Small intestine (tissue), 7 donors: ENCODE data around the gene LNX1. TPM values are rescaled to one million over a fixed set of nuclear protein-coding genes. Genes with fewer than 3 reads are reported as not detected.
"Not testable (repeated sequence)": the region's sequence is repeated elsewhere in the genome, so short reads cannot be mapped to it uniquely, and the experiment has no call there.

Experiments
- DNase-seq, 2 donors: peaks; one replicate each; pipeline versions ENCODE4 v3.0.0 to v3.0.0-alpha.2; 2013
- FAIRE-seq: peaks from 2 replicates; lab custom pipeline; 2012; peaks lifted over from hg19 to GRCh38; lab: Jason Lieb, UNC
- H3K27ac ChIP-seq, 3 donors: one replicate each; pipeline ENCODE4 v1.5.1; 2013; ENCODE audit warnings: low read length in 2 of 3, mild to moderate bottlenecking in 2 of 3, control low read depth in 1 of 3, inconsistent platforms in 1 of 3, low read depth in 1 of 3, moderate library complexity in 1 of 3
- H3K27me3 ChIP-seq, 3 donors: one replicate each; pipeline ENCODE4 v1.6.1; 2013; ENCODE audit warnings: low read length in 3 of 3, inconsistent platforms in 1 of 3; ENCODE audit not compliant: control insufficient read depth in 3 of 3, insufficient read depth in 3 of 3
- H3K36me3 ChIP-seq, 3 donors: one replicate each; pipeline ENCODE4 v1.6.1; 2013; ENCODE audit warnings: low read length in 3 of 3, inconsistent platforms in 1 of 3, low read depth in 1 of 3, mild to moderate bottlenecking in 1 of 3, moderate library complexity in 1 of 3; ENCODE audit not compliant: control insufficient read depth in 3 of 3, insufficient read depth in 2 of 3
- H3K4me1 ChIP-seq, 3 donors: one replicate each; pipeline ENCODE4 v1.6.1; 2013; ENCODE audit warnings: low read length in 2 of 3, inconsistent platforms in 1 of 3, low read depth in 1 of 3, mild to moderate bottlenecking in 1 of 3, moderate library complexity in 1 of 3; ENCODE audit not compliant: control insufficient read depth in 3 of 3, insufficient read depth in 2 of 3
- H3K4me3 ChIP-seq, 3 donors: one replicate each; pipeline ENCODE4 v1.5.1; 2013; ENCODE audit warnings: low read length in 3 of 3, control low read depth in 1 of 3, inconsistent platforms in 1 of 3, low read depth in 1 of 3, mild to moderate bottlenecking in 1 of 3, moderate library complexity in 1 of 3
- H3K9me3 ChIP-seq, 2 donors: one replicate each; pipeline ENCODE4 v1.6.1; 2013; ENCODE audit warnings: low read depth in 1 of 2, low read length in 1 of 2; ENCODE audit not compliant: control insufficient read depth in 2 of 2, insufficient read depth in 1 of 2
- WGBS, 3 donors: extraction: QIAGEN DNeasy Blood & Tissue Kit; methylation state at CpG; one replicate each; pipeline ENCODE4 v1.1.7; 2013; 5-methylcytosine and 5-hydroxymethylcytosine counted together
- polyA plus RNA-seq, 4 donors: library from polyadenylated mRNA; stranded (reverse) in 3 of 4; unstranded in 1 of 4; fragments of 200-250 nt in 3 of 4; fragments of 120-200 nt in 1 of 4; gene quantifications; one replicate each; pipeline versions ENCODE4 v1.2.1 to v1.2.3, GENCODE V29; 2013
- donor health status: healthy with polysubstance abuse.
- donor health status: control.
- donor health status: control.
- donor health status: Bipolar disorder and iron deficiency.
- donor health status: healthy.

LNX1 gene
- polyA plus RNA-seq, 4 donors: 6.4 to 13.7 (median 9.1) TPM

DNA sequence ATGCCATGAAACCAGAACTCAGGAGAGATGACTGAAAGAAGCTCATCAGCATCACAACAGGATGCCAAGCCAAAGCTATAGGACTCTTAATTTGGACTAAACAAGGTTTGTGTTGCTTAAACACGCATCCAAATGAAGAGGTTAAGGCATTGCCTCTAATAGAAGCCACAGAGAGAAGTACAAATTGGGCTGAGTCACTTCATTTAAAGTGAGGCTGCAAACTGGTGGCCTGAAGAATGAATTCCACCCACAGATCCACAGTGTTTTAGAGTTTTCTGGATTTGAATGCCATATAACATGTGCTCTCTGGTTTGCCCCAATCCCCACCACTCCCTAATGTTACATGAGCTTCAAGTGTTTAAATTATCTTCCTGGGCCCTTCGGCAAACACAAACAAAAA lies 110.4 kb downstream of the LNX1 start:
- Histone ChIP-seq H3K9me3 (no peaks in the 10 kb centered on the region), H3K27ac (no peak overlapping the region), H3K4me3 (no peak overlapping the region), H3K4me1 (no peaks in the 10 kb centered on the region), H3K27me3 (no peaks in the 10 kb centered on the region), H3K36me3 (peaks cover 0 to 18% (median 16%) of the 10 kb centered on the region in 3 donors)
- WGBS, 3 donors: 77 to 95% (median 82%) methylated on average over 2 of the region's 2 CpGs
- FAIRE-seq: no peak
- DNase-seq: no peak

DNA sequence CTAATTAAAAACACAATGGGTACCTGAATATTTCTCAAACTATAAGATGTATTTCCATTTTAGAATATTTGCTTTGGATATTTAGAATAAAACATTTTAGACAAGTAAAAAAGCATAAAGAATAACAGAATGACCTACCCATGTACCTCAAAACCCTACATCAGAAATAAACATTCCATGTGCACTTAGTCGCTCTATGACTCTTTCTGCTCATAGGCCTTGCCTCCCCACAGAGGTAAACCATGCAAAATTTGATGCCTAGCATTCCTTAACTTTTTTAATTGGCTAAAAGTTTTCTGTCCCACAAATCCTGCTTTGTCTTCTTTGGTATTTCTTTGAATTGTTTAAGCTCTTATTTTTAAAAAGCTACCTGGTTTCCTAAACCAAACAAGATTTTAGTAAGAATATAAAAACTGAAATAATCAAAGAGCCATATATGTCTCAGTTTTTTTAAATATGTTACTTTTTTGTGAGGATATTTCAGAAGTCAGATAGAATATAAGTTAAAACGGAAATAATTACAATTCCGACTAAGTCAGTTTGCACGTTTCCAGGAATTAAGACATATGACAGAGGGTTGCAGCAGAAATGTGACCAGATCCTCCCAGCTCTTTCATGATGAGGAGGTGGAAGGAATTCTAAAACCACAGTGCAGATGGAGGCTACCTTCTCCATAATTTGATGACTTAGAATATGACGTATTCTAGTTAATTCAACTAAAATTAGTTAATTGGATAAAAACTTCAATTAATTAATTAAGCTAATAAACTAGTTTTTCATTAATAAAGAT lies 111.4 kb downstream of the LNX1 start:
- WGBS, 3 donors: 91 to 97% (median 94%) methylated on average over 5 of the region's 5 CpGs
- FAIRE-seq: peak; percentile 30
- H3K4me3 ChIP-seq: no peak overlapping the region
- no peaks in the 10 kb centered on the region for H3K9me3 ChIP-seq
- peaks cover 0 to 20% (median 19%) of the 10 kb centered on the region in 3 donors for H3K36me3 ChIP-seq
- no peak for DNase-seq
- H3K4me1 ChIP-seq: no peaks in the 10 kb centered on the region
- H3K27ac ChIP-seq: no peak overlapping the region
- no peaks in the 10 kb centered on the region for H3K27me3 ChIP-seq

DNA sequence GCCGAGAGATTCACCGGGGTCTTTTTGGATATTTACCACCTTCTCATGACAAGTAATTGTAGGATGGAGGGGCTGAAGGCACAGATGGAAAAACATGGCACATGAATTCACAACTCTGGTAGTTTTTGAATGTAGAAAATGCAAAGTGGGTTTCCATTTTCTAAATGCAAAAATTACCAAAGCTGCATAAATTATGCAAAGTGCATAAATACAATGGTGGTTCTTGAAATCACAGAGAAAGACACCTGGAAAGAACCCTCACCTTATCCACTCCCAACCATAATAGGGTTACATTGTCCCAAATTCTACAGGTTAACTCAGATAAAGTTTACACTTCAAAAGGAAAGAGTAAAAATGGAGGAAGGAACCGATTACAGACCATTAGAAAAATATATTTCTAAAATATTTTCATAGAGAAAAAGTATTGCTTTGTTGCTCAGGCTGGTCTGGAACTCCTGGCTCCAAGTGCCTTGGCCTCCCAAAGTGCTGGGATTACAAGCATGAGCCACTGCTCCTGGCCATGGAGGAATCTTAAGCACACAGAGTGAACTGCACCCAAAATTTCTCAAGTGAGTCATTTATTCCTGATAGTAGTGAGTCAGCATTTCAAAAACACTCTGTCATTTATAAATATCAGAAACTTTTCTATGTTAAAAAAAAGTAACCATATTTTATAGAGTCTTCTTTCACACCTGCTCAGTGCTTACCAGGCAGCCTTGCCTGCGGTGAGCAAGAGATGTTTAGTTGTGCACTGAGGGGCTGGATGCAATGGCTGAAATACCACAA lies 112.4 kb downstream of the LNX1 start:
- peaks cover 0 to 22% (median 19%) of the 10 kb centered on the region in 3 donors for H3K36me3 ChIP-seq
- H3K9me3 ChIP-seq: no peaks in the 10 kb centered on the region
- FAIRE-seq (no peak), DNase-seq (no peak)
- no peaks in the 10 kb centered on the region for H3K4me1 ChIP-seq
- H3K27ac ChIP-seq: no peak overlapping the region
- no peak overlapping the region for H3K4me3 ChIP-seq
- no peaks in the 10 kb centered on the region for H3K27me3 ChIP-seq
- WGBS, 3 donors: 94 to 97% (median 94%) methylated on average over 4 of the region's 4 CpGs

DNA sequence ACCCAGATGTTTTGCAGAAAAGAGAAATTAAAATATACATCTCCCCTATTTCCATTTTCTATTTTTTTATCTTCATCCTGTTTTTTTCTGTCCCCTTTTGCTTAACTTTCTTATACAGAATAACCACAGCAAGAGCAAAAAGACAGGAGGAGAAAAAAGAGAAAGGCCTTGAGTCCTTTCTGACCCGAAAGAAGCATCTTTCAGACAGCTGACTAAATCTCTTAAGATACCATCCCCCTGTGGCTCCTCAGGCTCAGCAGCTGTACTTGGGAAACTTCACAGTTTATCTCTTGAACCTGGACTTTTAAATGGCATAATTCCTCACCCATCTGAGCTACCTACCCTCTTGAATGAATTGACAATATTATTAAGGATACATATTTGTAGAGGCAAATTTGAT lies 113.7 kb downstream of the LNX1 start:
- 82 to 88% (median 83%) methylated on average over 1 of the region's 1 CpG for WGBS, 3 donors
- Histone ChIP-seq H3K27ac (no peak overlapping the region), H3K9me3 (no peaks in the 10 kb centered on the region), H3K4me3 (no peak overlapping the region), H3K36me3 (peaks cover 0 to 24% (median 19%) of the 10 kb centered on the region in 3 donors), H3K27me3 (no peaks in the 10 kb centered on the region), H3K4me1 (no peaks in the 10 kb centered on the region)
- FAIRE-seq (no peak), DNase-seq (no peak)

DNA sequence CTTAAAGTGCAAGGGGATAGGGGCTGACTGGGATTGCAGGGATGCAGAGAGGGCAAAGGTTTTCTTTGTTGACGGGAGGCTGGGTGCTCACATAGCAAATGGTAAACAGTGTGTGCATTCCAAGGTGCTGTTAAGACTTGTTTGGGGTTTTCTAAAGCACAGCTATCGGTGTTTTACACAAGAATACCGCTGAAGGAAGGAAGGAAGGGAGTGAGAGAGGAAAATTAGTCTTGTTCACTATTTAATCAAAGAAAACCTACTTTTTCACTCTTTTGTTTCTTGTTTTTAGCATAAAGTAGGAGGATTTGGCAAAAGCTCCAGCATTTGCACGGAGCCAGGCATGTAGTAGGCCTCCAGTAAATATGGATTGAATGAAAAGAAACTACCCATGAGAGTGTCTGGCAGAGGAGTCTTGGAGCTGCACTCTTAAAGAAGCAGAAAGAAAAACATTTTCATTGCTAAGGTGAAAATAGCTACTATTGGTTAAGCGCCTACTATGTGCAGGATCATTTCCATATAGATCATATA lies 114.2 kb downstream of the LNX1 start:
- Histone ChIP-seq H3K36me3 (peaks cover 0 to 23% (median 19%) of the 10 kb centered on the region in 3 donors), H3K4me3 (no peak overlapping the region), H3K27ac (no peak overlapping the region), H3K4me1 (no peaks in the 10 kb centered on the region), H3K27me3 (no peaks in the 10 kb centered on the region), H3K9me3 (no peaks in the 10 kb centered on the region)
- FAIRE-seq (no peak), DNase-seq (no peak)
- 73 to 81% (median 80%) methylated on average over 5 of the region's 5 CpGs for WGBS, 3 donors

DNA sequence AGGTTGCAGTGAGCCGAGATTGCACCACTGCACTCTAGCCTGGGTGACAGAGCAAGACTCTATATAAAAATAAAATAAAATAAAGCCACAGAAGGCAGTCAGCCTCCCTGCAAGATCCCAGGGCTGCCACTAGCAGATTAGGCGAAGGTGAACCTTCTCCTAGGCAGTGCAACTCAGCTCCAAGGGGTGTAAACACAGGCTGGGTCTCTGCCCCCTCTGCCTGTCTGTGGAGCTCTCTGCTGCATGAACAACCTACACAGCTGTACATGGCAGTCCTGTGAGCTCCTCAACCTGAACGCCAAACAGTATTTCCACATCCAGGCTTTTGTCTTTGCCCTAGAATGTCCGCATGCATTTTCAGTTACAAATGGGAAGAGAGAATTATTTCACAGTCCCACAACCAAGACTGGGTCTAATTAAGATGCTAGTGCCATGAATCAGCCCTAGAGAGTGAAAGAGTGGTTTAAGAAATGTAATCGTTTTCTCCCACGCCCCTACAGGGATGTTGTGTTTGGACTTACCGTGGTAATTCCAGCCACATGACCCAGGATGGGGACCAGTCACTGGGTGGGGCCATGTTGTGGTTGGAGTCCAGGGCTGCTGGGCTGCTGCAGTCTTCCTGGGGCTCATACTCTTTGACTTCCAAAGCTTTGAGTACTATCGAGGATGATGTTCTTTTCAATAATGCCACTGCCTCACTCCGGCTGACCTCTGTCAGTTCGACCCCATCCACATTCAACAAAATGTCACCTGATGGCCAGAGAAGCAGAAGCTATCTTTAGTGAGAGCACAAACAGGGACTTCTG lies 114.9 kb downstream of the LNX1 start:
- H3K9me3 ChIP-seq: no peaks in the 10 kb centered on the region
- H3K4me1 ChIP-seq: no peaks in the 10 kb centered on the region
- WGBS, 3 donors: 85 to 93% (median 88%) methylated on average over 10 of the region's 10 CpGs
- no peaks in the 10 kb centered on the region for H3K27me3 ChIP-seq
- H3K36me3 ChIP-seq: peaks cover 0 to 22% (median 16%) of the 10 kb centered on the region in 3 donors
- no peak overlapping the region for H3K4me3 ChIP-seq
- no peak for DNase-seq
- no peak overlapping the region for H3K27ac ChIP-seq
- FAIRE-seq: no peak

DNA sequence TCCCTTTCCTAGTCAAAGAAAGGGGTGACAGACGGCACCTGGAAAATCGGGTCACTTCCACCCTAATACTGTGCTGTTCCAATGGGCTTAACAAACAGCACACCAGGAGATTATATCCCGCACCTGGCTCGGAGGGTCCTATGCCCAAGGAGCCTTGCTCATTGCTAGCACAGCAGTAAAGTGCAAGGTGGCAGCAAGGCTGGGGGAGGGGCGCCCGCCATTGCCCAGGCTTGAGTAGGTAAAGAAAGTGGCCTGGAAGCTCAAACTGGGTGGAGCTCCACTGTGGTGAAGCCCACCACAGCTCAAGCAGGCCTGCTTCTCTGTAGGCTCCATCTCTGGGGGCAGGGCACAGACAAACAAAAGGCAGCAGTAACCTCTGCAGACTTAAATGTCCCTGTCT lies 124.7 kb downstream of the LNX1 start:
- H3K4me3 ChIP-seq, H3K4me1 ChIP-seq, H3K27ac ChIP-seq, DNase-seq, H3K36me3 ChIP-seq, H3K27me3 ChIP-seq, FAIRE-seq: not testable (repeated sequence)
- 98 to 99% (median 99%) methylated on average over 6 of the region's 6 CpGs for WGBS, 3 donors
- H3K9me3 ChIP-seq: peaks cover 0 to 11% of the 10 kb centered on the region in 2 donors

DNA sequence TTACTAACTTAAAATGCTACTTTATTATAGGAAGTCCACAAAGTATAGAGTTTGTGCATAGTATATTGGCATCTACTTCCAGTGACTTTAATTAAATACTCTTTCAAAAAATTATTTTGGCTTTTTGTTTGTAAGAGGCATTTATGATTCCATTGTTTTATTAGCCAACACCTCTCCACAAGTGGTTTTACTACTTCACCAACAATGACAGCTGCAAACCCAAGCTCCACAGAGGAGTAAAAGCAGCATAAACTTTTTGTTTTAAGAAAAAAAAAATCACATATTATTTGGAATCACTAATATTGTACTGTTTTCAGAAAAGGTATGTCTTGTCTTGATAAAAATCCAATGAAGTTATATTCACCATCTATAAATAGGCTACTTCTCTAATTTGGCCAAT lies 125.4 kb downstream of the LNX1 start:
- H3K27me3 ChIP-seq: no peaks in the 10 kb centered on the region

More for the DNA sequence above, 125.4 kb downstream of the LNX1 start:
- peaks cover 0 to 11% of the 10 kb centered on the region in 2 donors for H3K9me3 ChIP-seq
- no peak for DNase-seq
- no peak overlapping the region for H3K27ac ChIP-seq
- no peak overlapping the region for H3K4me3 ChIP-seq
- no peaks in the 10 kb centered on the region for H3K4me1 ChIP-seq
- peaks cover 0 to 10% (median 2%) of the 10 kb centered on the region in 3 donors for H3K36me3 ChIP-seq
- no peak for FAIRE-seq
